ENCODE data around the gene MITF. TPM values are rescaled to one million over a fixed set of nuclear protein-coding genes. Genes with fewer than 3 reads are reported as not detected.

Gene MITF
- polyA plus RNA-seq, 1 donor (not counting 4 experiments of a cell fraction or from before 2014, with no cell fraction given) = 2.7 TPM

- H3K9ac ChIP-seq (ENCODE audit: control insufficient read depth, extremely low read depth, insufficient read depth, low read length) = no peak overlapping the region
- no peak overlapping the region for H2AFZ ChIP-seq (ENCODE audit: control insufficient read depth, low read length)
- TF ChIP-seq EZH2 (IDR thresholded peaks at IDR 0.05; ENCODE audit: low read length) = no peak
- TF ChIP-seq CTCF (optimal IDR thresholded peaks at IDR 0.05 in 1 of 3, IDR thresholded peaks at IDR 0.05 in 1 of 3, conservative IDR thresholded peaks at IDR 0.05 in 1 of 3; ENCODE audit: extremely low read depth in 1 of 3, insufficient read depth in 2 of 3, low read length in 3 of 3) = no peak
- FAIRE-seq (no peak), DNase-seq (ENCODE audit: low read depth, low spot score) (no peak)
- no peaks in the 10 kb centered on the region for H3K36me3 ChIP-seq (ENCODE audit: control insufficient read depth in 2 of 2, extremely low read depth in 1 of 2, insufficient read depth in 2 of 2, low read length in 2 of 2)
- H3K4me1 ChIP-seq (ENCODE audit: control insufficient read depth, extremely low read depth, insufficient read depth, low read length) = no peaks in the 10 kb centered on the region
- no peaks in the 10 kb centered on the region for H4K20me1 ChIP-seq (ENCODE audit: control insufficient read depth, extremely low read depth, insufficient read depth, low read length)
- H3K4me2 ChIP-seq (ENCODE audit: control insufficient read depth, extremely low read depth, insufficient read depth, low read depth, low read length) = no peak overlapping the region
- H3K9me1 ChIP-seq (ENCODE audit: control insufficient read depth, extremely low read depth, insufficient read depth, low read length) = no peaks in the 10 kb centered on the region
- H3K9me3 ChIP-seq (ENCODE audit: control insufficient read depth, low read depth, low read length) = no peaks in the 10 kb centered on the region
- no peaks in the 10 kb centered on the region for H3K27me3 ChIP-seq (ENCODE audit: control insufficient read depth, extremely low read depth, insufficient read depth, low read length)
- no peaks in the 10 kb centered on the region for H3K79me2 ChIP-seq (ENCODE audit: control insufficient read depth, insufficient read depth, low read length)
- H3K4me3 ChIP-seq (ENCODE audit: control insufficient read depth in 2 of 3, extremely low read depth in 1 of 3, insufficient read depth in 2 of 3, low read depth in 1 of 3, low read length in 3 of 3) = no peak overlapping the region
- no peak overlapping the region for H3K27ac ChIP-seq (ENCODE audit: control insufficient read depth, insufficient read depth, low read length)
- dilution Hi-C loops (cut with MboI; ENCODE audit: extremely low pct_ligation_motif_present, low sequenced_read_pairs) = no loop called here
Measured at GRCh38 chr3:69902386-69902785, 163.1 kb downstream of the MITF start.

- TF ChIP-seq EZH2 (IDR thresholded peaks at IDR 0.05; ENCODE audit: low read length) = no peak
- no peak for TF ChIP-seq CTCF (optimal IDR thresholded peaks at IDR 0.05 in 1 of 3, IDR thresholded peaks at IDR 0.05 in 1 of 3, conservative IDR thresholded peaks at IDR 0.05 in 1 of 3; ENCODE audit: extremely low read depth in 1 of 3, insufficient read depth in 2 of 3, low read length in 3 of 3)
- H3K79me2 ChIP-seq (ENCODE audit: control insufficient read depth, insufficient read depth, low read length) = no peaks in the 10 kb centered on the region
- no peak overlapping the region for H3K4me3 ChIP-seq (ENCODE audit: control insufficient read depth in 2 of 3, extremely low read depth in 1 of 3, insufficient read depth in 2 of 3, low read depth in 1 of 3, low read length in 3 of 3)
- DNase-seq (ENCODE audit: low read depth, low spot score) (no peak), FAIRE-seq (no peak)
- H3K27ac ChIP-seq (ENCODE audit: control insufficient read depth, insufficient read depth, low read length) = no peak overlapping the region
- no peaks in the 10 kb centered on the region for H3K9me3 ChIP-seq (ENCODE audit: control insufficient read depth, low read depth, low read length)
- no peaks in the 10 kb centered on the region for H3K4me1 ChIP-seq (ENCODE audit: control insufficient read depth, extremely low read depth, insufficient read depth, low read length)
- no peak overlapping the region for H2AFZ ChIP-seq (ENCODE audit: control insufficient read depth, low read length)
- no peaks in the 10 kb centered on the region for H3K9me1 ChIP-seq (ENCODE audit: control insufficient read depth, extremely low read depth, insufficient read depth, low read length)
- no peak overlapping the region for H3K4me2 ChIP-seq (ENCODE audit: control insufficient read depth, extremely low read depth, insufficient read depth, low read depth, low read length)
- H3K9ac ChIP-seq (ENCODE audit: control insufficient read depth, extremely low read depth, insufficient read depth, low read length) = no peak overlapping the region
- no peaks in the 10 kb centered on the region for H3K27me3 ChIP-seq (ENCODE audit: control insufficient read depth, extremely low read depth, insufficient read depth, low read length)
- dilution Hi-C loops (cut with MboI; ENCODE audit: extremely low pct_ligation_motif_present, low sequenced_read_pairs) = no loop called here
- H4K20me1 ChIP-seq (ENCODE audit: control insufficient read depth, extremely low read depth, insufficient read depth, low read length) = no peaks in the 10 kb centered on the region
- H3K36me3 ChIP-seq (ENCODE audit: control insufficient read depth in 2 of 2, extremely low read depth in 1 of 2, insufficient read depth in 2 of 2, low read length in 2 of 2) = no peaks in the 10 kb centered on the region
Measured at GRCh38 chr3:69906351-69906966, 167.2 kb downstream of the MITF start.

Data from keratinocyte (primary cell).